Suppressor macrophage (primary cell): ENCODE measurements around the gene EML1.

ENCODE experiments used
- DNase-seq, 4 experiments: peaks; one replicate each; pipeline ENCODE4 v3.0.0-alpha.2; 2020 to 2022

The EML1 gene

DNA sequence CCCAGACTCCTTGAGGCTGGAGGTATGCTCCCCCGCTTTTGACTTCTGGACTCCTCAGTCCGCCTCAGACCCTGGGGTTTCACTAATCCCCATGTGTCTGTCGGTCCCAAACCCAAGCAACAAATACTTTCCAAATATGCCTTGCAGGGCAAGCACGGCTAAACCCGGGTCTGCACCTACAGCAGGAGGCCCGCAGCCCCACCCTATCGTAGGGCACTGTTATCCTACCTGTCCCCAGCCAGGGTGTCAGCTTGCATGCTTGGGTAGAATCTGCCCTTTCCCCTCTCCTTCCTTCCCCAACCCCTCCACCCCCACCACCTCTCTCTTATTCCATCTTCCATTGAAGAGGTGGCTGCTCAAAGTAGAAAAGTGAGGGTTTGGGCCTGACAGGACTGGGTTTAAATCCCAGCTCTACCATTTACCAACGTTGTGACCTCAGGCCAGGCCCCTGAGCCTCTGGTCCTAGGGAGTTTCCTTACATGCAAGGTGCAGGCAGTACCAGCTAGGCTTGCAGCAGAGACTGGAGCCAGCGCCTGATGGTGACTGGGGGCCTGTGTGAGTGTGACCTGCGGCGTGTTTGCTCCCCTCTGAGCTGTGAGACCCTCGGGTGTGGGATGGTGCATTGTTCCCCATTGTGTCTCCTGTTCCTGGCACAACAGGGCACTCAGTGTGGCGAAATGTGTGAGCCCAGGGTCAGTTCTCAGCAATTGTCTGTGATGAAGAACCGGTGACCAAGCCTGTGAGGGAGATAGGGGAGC is 11.2 kb upstream of the EML1 start:
- DNase-seq: no peak

DNA sequence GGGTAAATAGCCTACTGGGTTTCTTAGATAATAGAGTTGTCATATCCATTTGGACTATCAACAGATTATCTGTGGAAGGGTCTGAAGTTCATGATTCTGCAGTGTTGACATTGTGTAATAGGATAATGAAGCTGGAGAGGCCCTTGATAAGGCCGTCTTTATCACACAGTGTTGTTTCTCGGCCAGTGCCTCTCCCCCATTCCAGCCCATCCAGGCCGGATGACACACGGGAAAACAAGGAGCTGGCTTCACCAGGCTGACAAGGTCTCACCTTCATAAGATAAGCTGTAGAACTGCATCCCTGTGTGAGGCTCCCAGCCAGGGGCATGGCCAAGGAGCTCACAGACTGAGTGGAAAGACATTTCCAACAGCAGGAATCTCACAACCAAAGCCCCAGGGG is 8.7 kb upstream of the EML1 start:
- DNase-seq: no peak

DNA sequence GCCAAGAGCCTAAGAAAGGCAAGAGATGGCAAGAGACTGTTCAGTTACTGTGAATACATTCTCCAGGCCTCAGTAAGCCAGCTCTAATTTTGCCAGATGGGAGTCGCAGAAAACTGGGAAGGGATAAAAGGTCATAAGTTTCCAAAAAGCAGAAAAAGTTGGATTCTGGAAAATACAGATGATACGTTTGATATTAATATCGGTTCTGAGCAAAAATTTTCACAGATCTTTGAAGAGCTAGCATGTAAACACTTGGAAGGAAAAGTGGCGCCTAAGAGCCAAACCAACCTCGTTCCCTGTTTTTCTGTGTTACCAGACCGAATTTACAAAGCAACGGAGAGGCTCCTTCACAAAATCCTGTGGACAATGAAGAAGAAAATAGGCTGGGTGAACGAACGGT is 7.8 kb upstream of the EML1 start:
- DNase-seq: no peak

DNA sequence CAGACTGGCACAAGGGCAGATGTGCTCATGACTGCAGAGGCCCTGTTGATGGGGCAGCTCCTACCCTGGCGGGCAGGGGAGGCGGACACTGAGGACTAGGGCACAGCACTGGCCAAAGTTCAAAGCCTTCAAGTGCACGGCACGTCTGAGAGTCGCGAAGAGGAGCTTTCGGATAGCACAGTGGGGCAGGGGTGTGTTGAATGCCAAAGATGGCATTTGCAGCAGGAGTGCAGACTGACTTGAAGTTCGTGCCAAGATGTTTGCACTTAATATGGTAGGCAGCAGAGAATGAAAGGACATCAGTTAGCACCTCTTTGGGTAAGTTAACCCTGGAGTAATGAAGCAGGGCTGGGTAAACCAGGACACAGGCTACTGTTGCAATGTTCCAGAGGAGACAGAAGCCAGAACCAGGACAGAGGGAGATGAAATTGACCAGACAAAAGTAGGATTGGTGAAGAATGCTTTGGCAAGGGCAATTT is 6.7 kb upstream of the EML1 start:
- DNase-seq: no peak

DNA sequence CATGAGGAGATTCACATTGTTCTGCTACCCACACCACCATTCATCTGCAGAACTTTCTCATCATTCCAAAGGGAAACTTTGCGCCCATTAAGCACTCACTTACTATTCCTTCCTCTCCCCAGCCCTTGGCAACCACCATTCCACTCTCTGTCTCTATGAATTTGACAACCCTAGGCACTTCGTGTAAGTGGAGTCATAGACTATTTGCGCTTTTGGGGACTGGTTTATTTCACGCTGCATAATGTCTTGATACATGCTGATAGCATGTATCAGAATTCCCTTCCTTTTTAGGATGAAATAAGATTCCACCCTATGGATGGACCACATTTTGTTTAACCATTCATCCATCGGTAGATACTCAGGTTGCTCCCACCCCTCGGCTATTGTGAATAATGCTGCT is 4.5 kb upstream of the EML1 start:
- DNase-seq: no peak

DNA sequence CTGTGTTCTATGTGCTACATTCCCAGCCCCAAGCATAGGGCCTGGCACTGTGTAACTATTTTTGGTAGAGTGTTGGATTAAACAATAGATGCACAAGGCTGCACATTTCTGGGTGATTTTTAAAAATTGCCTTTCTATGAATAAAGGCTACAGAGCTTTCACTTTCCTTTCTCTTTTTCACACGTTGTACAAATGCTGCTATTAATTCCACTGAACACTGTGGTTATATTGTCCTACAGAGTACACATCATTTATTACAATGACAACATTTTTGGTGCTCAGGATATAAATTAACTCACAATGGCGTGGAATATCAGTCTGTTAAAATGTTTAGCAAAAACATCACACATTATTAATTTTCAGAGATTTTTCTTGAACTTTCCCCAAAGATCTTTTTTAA is 3.6 kb upstream of the EML1 start:
- DNase-seq: no peak

DNA sequence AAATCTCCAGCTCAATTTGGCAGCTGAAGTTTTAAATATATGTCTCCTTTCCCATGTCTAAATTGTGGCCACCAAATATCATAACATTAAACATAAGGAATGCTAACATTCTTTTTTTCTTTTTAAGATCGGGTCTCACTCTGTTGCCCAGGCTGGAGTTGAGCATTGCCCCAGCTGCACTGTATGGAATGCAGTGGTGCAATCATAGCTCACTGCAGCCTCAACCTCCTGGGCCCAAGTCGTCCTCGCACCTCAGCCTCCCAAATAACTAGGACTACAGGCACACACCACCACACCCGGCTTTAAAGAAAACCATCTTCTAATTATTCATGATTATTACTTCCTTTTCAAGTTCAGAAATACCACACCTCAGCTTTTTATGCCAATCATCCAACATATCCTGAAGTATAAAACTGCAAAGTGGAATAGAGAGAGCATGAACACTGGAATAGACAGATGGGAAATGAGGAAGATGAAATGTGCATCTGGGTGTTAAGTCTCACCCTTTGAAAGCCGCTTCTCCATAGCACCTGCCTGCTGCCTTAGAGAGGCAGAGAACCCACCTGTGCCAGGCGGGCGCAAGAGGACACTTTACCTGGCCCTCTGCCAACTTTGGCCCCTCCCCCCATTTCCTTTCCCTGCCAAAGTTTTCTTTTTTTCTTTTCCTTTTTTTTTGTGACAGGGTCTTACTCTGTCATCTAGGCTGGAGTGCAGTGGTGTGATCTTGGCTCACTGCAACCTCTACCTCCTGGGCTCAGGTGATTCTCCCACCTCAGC is 2.8 kb upstream of the EML1 start:
- no peak for DNase-seq

DNA sequence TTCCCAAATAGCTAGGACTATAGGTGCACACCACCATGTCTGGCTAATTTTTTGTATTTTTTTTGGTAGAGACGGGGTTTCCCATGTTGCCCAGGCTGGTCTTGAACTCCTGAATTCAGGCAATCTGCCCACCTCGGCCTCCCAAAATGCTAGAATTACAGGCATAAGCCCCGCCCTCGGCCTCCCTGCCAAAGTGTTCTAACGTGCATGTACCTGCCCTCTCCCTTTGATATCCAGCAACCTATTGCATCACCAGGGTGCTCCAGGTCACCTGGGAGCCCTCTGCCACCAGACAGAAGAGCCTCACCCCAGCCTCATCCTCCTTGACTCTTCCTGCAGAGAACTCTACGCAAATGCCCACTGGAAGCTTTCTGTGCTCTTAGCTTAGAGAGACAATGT is 2.2 kb upstream of the EML1 start:
- no peak for DNase-seq

DNA sequence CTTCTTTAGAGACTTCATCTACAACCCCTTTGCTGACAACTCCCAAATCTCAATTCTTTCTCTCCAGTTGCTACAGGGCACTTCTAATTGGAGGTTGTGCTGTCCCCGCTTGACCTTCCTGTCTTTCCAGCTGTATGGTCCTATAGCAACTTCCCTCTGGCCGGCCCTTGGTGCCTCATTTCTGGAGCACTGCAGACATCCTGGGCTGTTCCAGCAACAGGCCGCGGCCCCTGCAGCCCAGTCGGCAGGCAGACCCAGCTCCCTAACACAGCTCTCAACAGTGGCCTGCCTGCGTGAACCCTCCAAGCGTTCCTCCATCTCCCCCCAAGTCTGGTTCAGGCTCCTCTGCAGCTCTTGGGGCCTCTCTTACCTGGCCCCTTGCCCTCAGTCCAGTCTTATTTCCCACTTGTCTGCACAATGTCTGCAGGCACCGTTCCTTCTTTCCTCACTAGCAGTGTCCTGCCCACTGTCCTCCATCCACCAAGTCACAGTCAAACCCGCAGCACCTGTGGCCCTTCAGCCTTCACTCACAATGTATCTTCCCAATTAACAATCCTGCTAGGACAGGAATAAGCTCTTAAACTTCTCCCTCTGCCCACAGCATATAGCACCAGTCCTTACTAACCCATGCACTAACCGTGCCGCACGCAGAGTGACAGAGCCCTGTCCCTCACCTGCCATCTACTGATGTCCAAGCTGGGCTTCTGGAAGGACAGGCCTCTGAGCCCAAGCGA is 1.6 kb upstream of the EML1 start:
- no peak for DNase-seq

DNA sequence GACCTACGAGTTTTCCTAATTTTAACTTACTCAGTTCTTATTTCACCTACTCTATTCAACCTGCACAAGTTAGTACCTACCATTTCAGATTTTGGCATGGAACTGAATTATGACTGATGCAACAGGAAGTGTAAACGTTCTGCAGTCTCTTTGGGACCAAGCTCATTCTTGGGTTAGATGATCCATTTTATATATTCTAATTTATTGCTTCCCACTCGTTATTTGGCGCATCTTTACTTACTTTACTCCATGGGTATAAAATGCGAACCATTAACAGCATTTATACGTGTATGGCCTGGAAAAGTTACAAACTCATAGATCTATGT is 1.0 kb upstream of the EML1 start:
- DNase-seq: no peak

DNA sequence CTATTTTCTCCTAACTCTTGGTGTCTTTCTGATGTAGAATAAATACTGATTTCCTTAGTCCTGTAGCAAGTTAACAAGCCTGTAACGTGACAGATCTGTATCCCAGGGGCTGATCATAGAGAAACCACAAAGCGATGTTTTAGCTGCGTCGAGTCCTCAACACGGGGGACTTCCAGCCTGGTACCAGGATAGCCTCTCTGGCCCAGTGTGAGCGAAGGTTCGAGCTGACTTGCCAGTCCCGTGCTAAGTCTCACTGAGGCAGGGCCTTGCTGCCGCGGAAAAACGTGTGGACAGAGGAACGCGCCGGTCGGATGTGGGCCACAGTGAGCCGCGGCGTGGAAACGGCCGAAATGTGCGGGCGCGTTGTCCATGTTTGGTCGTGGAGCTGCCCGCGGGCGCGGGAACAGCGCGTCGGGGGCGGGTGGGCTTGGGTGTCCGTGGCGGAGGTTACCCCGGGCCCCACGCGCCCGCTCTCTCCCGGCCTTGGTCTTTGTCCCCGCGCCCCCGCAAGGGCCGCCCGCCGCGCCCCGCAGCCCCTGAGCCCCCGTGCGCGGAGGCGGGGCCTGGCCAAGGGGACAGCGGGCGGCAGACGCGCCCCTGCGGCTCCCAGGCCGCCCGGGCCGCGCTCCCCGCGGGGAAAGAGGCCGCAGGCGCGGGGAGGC is 531 bp upstream of the EML1 start:
- DNase-seq: no peak

DNA sequence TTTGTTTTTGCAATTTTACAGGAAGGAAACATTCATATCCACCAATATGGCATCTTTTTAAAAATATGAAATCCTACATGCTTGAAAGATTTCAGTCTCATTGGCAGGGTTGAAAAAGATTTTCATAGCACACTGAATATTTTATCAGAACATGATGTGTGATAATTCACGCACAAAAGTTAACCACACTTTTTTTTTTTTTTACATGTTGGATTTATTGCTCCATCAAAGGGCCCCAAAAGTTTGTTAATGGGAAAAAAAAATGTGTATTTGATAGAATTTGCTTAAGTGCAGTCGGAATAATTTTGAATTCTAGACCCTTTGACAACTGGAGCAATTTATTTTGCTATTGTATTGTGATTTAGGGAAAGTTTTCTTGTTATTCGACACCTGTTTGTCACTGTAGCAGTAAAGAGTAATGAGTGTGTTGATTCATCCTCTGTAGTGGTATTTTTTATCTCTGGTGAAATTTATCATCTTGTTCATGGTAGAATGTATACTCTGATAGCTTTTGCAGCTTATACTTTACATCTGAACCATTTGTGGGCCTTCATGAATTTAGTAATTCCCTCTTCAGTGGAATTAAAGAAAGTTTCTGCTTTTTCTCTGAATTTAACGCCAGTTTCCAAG is 1.1 kb downstream of the EML1 start:
- DNase-seq: no peak

DNA sequence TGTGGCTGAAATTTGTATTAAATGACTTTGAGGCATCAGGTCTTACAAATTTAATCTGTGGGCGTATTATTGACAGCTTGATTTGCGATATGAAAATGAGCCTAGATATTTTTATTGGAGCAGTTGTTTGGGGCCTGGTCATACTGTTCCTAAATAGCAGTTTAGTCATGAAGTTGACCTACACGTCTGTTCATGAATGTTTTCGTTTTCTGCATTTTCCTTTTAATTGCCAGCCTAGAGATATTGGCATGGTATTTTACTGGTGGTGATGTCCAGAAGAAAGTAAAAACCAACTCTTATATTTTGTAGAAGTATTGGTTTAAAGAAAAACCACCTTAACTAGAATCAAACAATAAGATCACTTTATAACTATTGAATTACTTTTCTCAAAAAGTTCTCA is 1.8 kb downstream of the EML1 start:
- DNase-seq: no peak

DNA sequence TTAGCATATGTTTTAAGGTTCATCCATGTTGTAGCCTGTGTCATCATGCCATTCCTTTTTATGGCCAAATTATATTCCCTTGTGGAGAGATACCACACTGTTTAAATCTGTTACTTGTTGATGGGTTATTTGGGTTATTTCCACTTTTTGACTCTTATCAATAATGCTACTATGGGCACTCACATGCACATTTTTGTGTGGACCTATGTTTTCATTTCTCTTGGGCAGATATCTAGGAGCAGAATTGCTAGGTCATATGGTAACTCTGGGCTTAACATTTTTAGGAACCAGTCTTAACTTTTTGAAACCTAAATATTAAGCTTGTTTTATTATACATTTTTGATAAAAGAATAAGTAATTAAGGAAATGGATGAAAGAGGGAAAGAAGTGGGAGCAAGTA is 4.0 kb downstream of the EML1 start:
- no peak for DNase-seq

DNA sequence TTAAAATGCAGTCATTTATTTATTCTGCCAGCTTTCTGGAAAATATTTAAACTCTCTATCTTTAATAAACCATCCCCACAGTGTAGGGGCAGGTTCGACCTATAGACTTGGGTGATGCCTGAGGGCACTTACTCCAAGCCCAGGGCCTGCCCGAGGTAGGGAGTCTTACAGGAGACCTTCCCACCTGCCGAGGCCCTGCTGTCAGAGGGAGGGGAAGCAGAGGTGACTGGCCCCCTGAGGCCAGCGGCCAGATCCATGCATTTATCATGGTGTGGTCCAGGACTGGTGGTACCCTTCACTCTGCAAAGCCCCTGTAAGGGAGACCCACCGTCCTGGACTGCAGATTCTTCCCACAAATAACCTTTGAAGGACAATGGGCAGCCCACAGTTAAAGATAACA is 7.6 kb downstream of the EML1 start:
- DNase-seq: no peak

DNA sequence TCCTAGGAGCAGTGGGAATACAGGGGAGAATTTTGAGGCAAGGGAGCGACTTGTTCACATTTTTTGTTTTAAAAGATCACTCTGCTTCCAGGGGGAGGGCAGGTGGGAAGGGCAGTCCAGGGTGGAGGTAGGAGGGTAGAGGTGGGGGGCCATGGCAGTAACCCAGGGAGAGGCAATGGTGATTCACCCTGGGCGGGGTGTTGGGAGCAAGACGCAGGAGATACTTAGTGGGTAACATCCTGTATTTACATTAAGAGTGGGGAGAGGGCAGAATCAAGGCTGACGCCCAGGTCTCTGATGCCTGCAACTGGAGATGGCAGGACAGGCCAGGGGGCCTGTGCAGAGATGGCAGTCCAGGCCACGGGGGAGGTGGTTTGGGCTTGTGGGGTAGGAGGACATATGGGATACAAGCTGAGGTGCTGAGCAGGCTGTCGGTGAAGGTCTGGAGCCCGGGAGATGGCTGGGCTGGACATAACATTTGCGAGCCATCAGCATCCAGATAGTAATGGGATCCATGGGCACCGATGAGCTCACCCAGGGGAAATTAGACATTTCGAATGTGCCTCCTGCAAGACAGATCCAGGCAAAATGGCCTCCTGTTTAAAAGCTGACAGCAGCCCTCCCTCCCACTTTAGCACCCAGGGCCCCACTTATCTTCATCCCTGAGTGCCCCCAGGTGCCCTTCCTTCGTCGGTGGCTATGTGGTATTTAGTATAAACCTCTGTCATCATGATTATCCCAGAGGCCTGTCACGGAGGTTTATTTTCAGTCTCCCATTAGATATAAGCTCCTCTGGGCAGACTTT is 9.3 kb downstream of the EML1 start:
- no peak for DNase-seq

DNA sequence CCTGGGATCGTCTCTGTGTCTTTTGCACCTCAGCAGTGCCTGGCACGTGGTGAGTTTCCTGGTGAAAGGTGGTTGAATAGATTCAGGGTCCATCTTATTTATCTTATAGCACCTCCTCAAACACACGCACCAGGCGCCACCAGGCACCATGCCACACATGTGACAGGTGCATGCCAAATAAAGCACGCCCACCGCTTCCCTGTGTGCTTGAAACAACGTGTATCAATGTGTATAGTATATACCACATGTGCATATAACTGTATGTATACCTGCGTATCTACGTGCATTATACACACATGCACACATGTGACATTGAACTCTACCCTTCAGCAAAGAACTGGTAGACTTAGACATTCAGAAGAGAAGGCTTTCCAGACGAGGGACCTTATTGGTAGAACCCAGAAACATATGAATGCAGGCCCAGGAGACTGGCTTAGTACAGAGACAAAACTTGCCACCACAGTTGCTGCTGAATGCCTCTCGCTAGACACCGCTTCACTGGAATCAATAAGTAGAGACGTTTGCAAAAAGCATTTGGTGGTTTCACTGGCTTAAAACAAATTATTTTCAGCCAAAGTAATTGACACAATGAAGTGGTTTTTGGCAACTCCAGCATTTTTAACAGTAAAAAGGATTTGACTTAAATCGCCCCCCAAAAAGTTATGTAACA is 10.0 kb downstream of the EML1 start:
- DNase-seq: no peak

DNA sequence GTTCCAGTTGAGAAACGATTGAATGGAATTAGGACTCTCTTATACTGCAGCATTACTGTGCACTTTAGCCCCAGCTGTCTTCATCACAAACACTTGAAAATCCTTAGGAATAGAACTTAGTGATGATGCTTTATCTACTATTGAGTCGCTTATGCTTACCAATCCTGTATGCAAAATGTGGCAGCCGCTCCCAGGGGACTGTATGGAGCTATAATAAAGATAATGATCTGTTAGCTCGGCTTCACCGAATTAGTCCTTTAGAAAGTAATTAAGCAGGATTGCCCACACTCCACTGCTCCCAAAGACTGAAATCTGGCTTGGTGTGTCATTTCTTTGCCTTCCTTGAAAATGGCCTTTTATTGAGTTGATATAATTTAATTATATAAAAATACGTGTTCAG is 10.6 kb downstream of the EML1 start:
- no peak for DNase-seq

DNA sequence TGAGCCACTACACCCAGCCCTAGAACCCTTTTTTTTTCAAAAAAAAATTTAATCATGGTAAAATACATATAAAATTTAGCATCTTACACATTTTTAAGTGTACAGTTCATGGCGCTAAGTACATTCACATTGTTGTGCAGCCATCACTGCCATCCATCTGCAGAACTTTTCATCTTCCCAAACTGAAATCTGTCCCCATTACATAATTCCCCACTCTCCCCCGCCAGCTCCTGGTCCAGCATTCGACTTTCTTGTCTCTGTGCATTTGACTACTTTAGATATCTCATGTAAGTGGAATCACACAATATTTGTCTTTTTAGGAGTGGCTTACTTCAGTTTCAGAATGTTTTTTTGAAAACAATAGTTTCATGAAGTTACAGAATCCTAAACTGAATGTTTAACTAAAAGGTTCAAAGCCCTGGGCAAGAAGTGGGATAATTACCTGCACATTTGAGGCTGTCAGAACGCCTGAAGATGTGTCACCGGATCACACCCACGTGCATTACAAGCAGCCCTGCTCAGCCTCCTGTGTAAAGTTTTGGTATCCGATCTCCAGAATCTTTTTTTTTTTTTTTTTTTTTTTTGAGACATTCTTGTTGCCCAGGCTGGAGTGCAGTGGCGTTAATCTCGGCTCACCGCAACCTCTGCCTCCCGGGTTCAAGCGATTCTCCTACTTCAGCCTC is 12.7 kb downstream of the EML1 start:
- no peak for DNase-seq

DNA sequence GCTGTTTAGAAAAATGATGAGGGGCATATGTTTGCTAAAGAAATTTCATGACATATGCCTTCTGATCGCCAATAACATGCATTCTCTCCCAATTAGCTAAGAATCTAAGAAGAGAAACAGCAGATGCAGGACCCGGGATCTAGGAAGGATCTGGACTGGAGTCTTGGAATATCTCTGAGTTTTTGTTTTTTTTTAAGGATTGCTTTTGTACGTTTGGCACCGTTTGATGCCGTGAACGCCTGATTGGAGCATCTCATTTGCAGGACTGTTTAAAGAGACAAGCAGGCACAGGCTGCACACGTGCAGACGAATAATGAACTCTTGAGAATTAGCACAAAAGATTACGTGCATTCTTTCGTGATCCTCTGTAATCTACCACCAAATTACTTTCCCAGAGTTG is 13.6 kb downstream of the EML1 start:
- DNase-seq: no peak
